Caco-2 (cell line): ENCODE results near the gene KCNH5. TPM values are rescaled to one million over a fixed set of nuclear protein-coding genes. Genes with fewer than 3 reads are reported as not detected.

ENCODE experiments used
- BruUV-seq: library from RNA; stranded (reverse); fragments of 400-500 nt; replicated peaks from 2 replicates; lab custom pipeline; 2021; lab: Mats Ljungman, UMichigan
- CTCF ChIA-PET: fragments of 300-600 bp; sonication (Branson Sonifier 250); formaldehyde crosslinking; loops from one replicate; lab custom pipeline; 2022; ENCODE audit warnings: antibody characterized with exemption; lab: Charles Lee
- POLR2A ChIA-PET: fragments of 300-600 bp; sonication (Branson Sonifier 250); formaldehyde crosslinking; loops from one replicate; lab custom pipeline; 2022; ENCODE audit warnings: antibody characterized with exemption; lab: Charles Lee
- DNase-seq, 2 experiments: peaks; one replicate each; pipeline versions ENCODE4 v3.0.0 to v3.0.0-alpha.2; 2020 to 2022
- H3K27me3 ChIP-seq: replicated peaks from 2 replicates; pipeline ENCODE4 v1.6.0; 2011; ENCODE audit warnings: low read length; ENCODE audit not compliant: control insufficient read depth, insufficient read depth
- H3K36me3 ChIP-seq: 2 replicates; pipeline ENCODE4 v1.5.1; 2011; ENCODE audit warnings: low read length; ENCODE audit not compliant: control insufficient read depth, insufficient read depth
- H3K4me1 ChIP-seq: fragments of 250-450 bp; sonication (Bioruptor Pico); 2 replicates; pipeline ENCODE4 v1.5.1; 2020; ENCODE audit warnings: mild to moderate bottlenecking
- H3K4me3 ChIP-seq: 2 replicates; pipeline ENCODE4 v1.5.1; 2011; ENCODE audit warnings: low read depth, mild to moderate bottlenecking, control low read depth, low read length
- H3K9me3 ChIP-seq: fragments of 250-450 bp; sonication (Bioruptor Pico); 2 replicates; pipeline ENCODE4 v1.5.1; 2020; ENCODE audit warnings: mild to moderate bottlenecking, moderate library complexity
- H3K27ac Mint-ChIP-seq: one replicate; pipeline ENCODE4 v1.8.0; 2022; ENCODE audit warnings: mixed read lengths; ENCODE audit not compliant: unreplicated experiment
- H3K27me3 Mint-ChIP-seq: one replicate; pipeline ENCODE4 v1.8.0; 2022; ENCODE audit warnings: mixed read lengths; ENCODE audit not compliant: insufficient read depth, unreplicated experiment
- H3K36me3 Mint-ChIP-seq: one replicate; pipeline ENCODE4 v1.8.0; 2022; ENCODE audit warnings: mild to moderate bottlenecking, mixed read lengths; ENCODE audit not compliant: insufficient read depth, unreplicated experiment
- H3K4me1 Mint-ChIP-seq: one replicate; pipeline ENCODE4 v1.8.0; 2022; ENCODE audit warnings: low read depth, mixed read lengths; ENCODE audit not compliant: unreplicated experiment
- H3K4me3 Mint-ChIP-seq: one replicate; pipeline ENCODE4 v1.8.0; 2022; ENCODE audit warnings: mild to moderate bottlenecking, moderate library complexity, mixed read lengths; ENCODE audit not compliant: unreplicated experiment
- H3K9me3 Mint-ChIP-seq: one replicate; pipeline ENCODE4 v1.8.0; 2022; ENCODE audit warnings: mixed read lengths; ENCODE audit not compliant: unreplicated experiment
- CTCF ChIP-seq, 2 experiments: fragments of 200-600 bp in 1 of 2; IDR thresholded peaks; 1 replicate in 1 of 2; 2 replicates in 1 of 2; pipeline versions ENCODE4 v1.5.1 to v1.8.0; 2011 to 2022; ENCODE audit warnings: antibody characterized with exemption in 1 of 2, control low read depth in 1 of 2, inconsistent platforms in 1 of 2, low read depth in 1 of 2, low read length in 1 of 2, mild to moderate bottlenecking in 1 of 2, moderate library complexity in 1 of 2; ENCODE audit not compliant: insufficient read depth in 1 of 2, severe bottlenecking in 1 of 2, unreplicated experiment in 1 of 2
- intact Hi-C: fragments of 100-400 bp; cut with micrococcal nuclease; formaldehyde crosslinking; loops from one replicate; pipeline ENCODE4 v1.10.0; 2022; ENCODE audit not compliant: unreplicated experiment
- total RNA-seq: library from RNA; stranded (reverse); gene quantifications from 2 replicates; pipeline ENCODE4 v1.2.3, GENCODE V29; 2022

KCNH5 gene
- total RNA-seq, 1 experiment from 2014 or later = not detected

GRCh38 chr14:63006531-63006930 lies 38.7 kb downstream of the KCNH5 start:
- no peak overlapping the region for H3K4me3 ChIP-seq
- Mint-ChIP-seq H3K27ac (no peak overlapping the region), H3K4me3 (no peak overlapping the region), H3K9me3 (no peaks in the 10 kb centered on the region), H3K4me1 (no peaks in the 10 kb centered on the region), H3K27me3 (no peaks in the 10 kb centered on the region), H3K36me3 (no peaks in the 10 kb centered on the region)
- no peaks in the 10 kb centered on the region for H3K9me3 ChIP-seq
- H3K4me1 ChIP-seq = no peaks in the 10 kb centered on the region; the same call in 1 of the 2 replicates
- no peak for DNase-seq
- intact Hi-C loops = no loop called here
- no peaks in the 10 kb centered on the region for H3K27me3 ChIP-seq
- no peak for TF ChIP-seq CTCF (IDR thresholded peaks at IDR 0.05; ENCODE audit: insufficient read depth in 1 of 2, low read depth in 1 of 2, low read length in 1 of 2, severe bottlenecking in 1 of 2, unreplicated experiment in 1 of 2)
- ChIA-PET POLR2A (no interaction called here), CTCF (no interaction called here)
- BruUV-seq = no TSS peak
- no peaks in the 10 kb centered on the region for H3K36me3 ChIP-seq

- Histone ChIP-seq H3K9me3 (no peaks in the 10 kb centered on the region), H3K4me1 (no peaks in the 10 kb centered on the region), H3K4me3 (no peak overlapping the region), H3K36me3 (no peaks in the 10 kb centered on the region), H3K27me3 (no peaks in the 10 kb centered on the region)
- no peak overlapping the region for H3K4me3 Mint-ChIP-seq
- no peak for TF ChIP-seq CTCF (IDR thresholded peaks at IDR 0.05; ENCODE audit: insufficient read depth in 1 of 2, low read depth in 1 of 2, low read length in 1 of 2, severe bottlenecking in 1 of 2, unreplicated experiment in 1 of 2)
- ChIA-PET CTCF (no interaction called here), POLR2A (no interaction called here)
- no peaks in the 10 kb centered on the region for H3K9me3 Mint-ChIP-seq
- DNase-seq = no peak
- no peaks in the 10 kb centered on the region for H3K4me1 Mint-ChIP-seq
- H3K27me3 Mint-ChIP-seq = no peaks in the 10 kb centered on the region
- intact Hi-C loops = no loop called here
- BruUV-seq = no TSS peak
- H3K27ac Mint-ChIP-seq = no peak overlapping the region
- no peaks in the 10 kb centered on the region for H3K36me3 Mint-ChIP-seq
Observed at GRCh38 chr14:62994096-62994495, 51.2 kb downstream of the KCNH5 start.

- intact Hi-C loops = no loop called here
- Histone ChIP-seq H3K4me1 (no peaks in the 10 kb centered on the region), H3K9me3 (no peaks in the 10 kb centered on the region), H3K27me3 (no peaks in the 10 kb centered on the region), H3K36me3 (no peaks in the 10 kb centered on the region), H3K4me3 (no peak overlapping the region)
- Mint-ChIP-seq H3K4me1 (no peaks in the 10 kb centered on the region), H3K4me3 (no peak overlapping the region), H3K27me3 (no peaks in the 10 kb centered on the region), H3K36me3 (no peaks in the 10 kb centered on the region), H3K27ac (no peak overlapping the region), H3K9me3 (no peaks in the 10 kb centered on the region)
- POLR2A ChIA-PET = no interaction called here
- CTCF ChIA-PET = no interaction called here
- no TSS peak for BruUV-seq
- DNase-seq = no peak
- TF ChIP-seq CTCF (IDR thresholded peaks at IDR 0.05; ENCODE audit: insufficient read depth in 1 of 2, low read depth in 1 of 2, low read length in 1 of 2, severe bottlenecking in 1 of 2, unreplicated experiment in 1 of 2) = no peak
Observed at GRCh38 chr14:62988967-62989366, 56.3 kb downstream of the KCNH5 start.
